HG03432 (cell line): ENCODE data around the gene UBALD1.

Source experiments
- ATAC-seq: cut with Tn5 transposase; IDR thresholded peaks from one replicate; pipeline ENCODE4 v1.9.1; 2021; ENCODE audit warnings: mild to moderate bottlenecking, moderate library complexity; ENCODE audit not compliant: unreplicated experiment

The UBALD1 gene

DNA sequence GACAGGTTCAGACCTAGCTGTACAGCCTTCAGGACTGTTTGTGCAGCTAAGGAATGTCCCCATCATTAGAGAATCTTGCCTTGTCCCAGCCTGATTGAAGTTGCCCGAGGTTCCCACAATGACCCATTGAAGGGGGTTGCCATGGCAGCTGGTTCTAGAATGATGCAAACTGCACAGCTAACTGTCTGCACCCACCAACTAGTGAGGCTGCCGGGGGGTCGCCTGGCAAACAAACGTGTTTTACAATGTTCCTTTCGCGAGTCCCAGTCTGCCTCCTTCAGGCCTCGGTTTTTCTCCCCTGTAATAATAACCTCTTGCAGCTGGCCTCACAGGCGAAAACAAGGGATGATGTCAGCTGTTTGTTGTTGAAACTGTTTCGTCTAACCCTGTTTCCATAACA lies 53.1 kb downstream of the UBALD1 start:
- no peak for ATAC-seq
